GM18508 (cell line): ENCODE measurements around the gene MYRIP.
"Not testable (repeated sequence)": the region's sequence is repeated elsewhere in the genome, so short reads cannot be mapped to it uniquely, and the experiment has no call there.

Source experiments
- ATAC-seq: cut with Tn5 transposase; IDR thresholded peaks from one replicate; pipeline ENCODE4 v1.9.1; 2021; ENCODE audit warnings: moderate number of reproducible peaks; ENCODE audit not compliant: insufficient read depth, unreplicated experiment

Gene MYRIP

GRCh38 chr3:40073310-40074007, 264.1 kb downstream of the MYRIP start:
- no peak for ATAC-seq

- ATAC-seq: not testable (repeated sequence)
Measured at GRCh38 chr3:40077139-40077538, 267.7 kb downstream of the MYRIP start.

- not testable (repeated sequence) for ATAC-seq
Measured at GRCh38 chr3:40077828-40078492, 268.6 kb downstream of the MYRIP start.

GRCh38 chr3:40078590-40078989, 269.2 kb downstream of the MYRIP start:
- no peak for ATAC-seq

GRCh38 chr3:40079203-40079846, 269.9 kb downstream of the MYRIP start:
- ATAC-seq: no peak

GRCh38 chr3:40079847-40080240, 270.4 kb downstream of the MYRIP start:
- no peak for ATAC-seq

- ATAC-seq: no peak
Measured at GRCh38 chr3:40083066-40083465, 273.7 kb downstream of the MYRIP start.

GRCh38 chr3:40084424-40084823, 275.0 kb downstream of the MYRIP start:
- ATAC-seq: not testable (repeated sequence)

- ATAC-seq: no peak
Measured at GRCh38 chr3:40086890-40087883, 277.8 kb downstream of the MYRIP start.

- no peak for ATAC-seq
Measured at GRCh38 chr3:40088527-40089170, 279.2 kb downstream of the MYRIP start.

GRCh38 chr3:40096661-40097111, 287.3 kb downstream of the MYRIP start:
- no peak for ATAC-seq

GRCh38 chr3:40097131-40098117, 288.0 kb downstream of the MYRIP start:
- ATAC-seq: no peak

- ATAC-seq: no peak
Measured at GRCh38 chr3:40098261-40098759, 288.9 kb downstream of the MYRIP start.

- ATAC-seq: no peak
Measured at GRCh38 chr3:40099871-40100270, 290.5 kb downstream of the MYRIP start.

GRCh38 chr3:40102182-40102581, 292.8 kb downstream of the MYRIP start:
- ATAC-seq: no peak

- ATAC-seq: no peak
Measured at GRCh38 chr3:40103829-40104228, 294.4 kb downstream of the MYRIP start.

GRCh38 chr3:40104441-40104840, 295.0 kb downstream of the MYRIP start:
- ATAC-seq: no peak

GRCh38 chr3:40108643-40109042, 299.2 kb downstream of the MYRIP start:
- ATAC-seq: no peak
